ENCODE measurements around the gene UNC93B1. TPM values are rescaled to one million over a fixed set of nuclear protein-coding genes. Genes with fewer than 3 reads are reported as not detected.
A peak's percentile ranks its signal among the peaks of the same experiment; 100 is the strongest.
"Not testable (repeated sequence)": the region's sequence is repeated elsewhere in the genome, so short reads cannot be mapped to it uniquely, and the experiment has no call there.

UNC93B1 gene
- total RNA-seq, 2 experiments from 2014 or later, result 16.3 to 16.7 TPM

GRCh38 chr11:67963217-67963616, 40.7 kb downstream of the UNC93B1 start:
- ATAC-seq; H3K27ac Mint-ChIP-seq; H3K4me3 Mint-ChIP-seq; H3K27me3 Mint-ChIP-seq; DNase-seq; H3K9me3 Mint-ChIP-seq (ENCODE audit: low read depth); CTCF ChIA-PET; H3K4me1 Mint-ChIP-seq; intact Hi-C loops (cut with DNase I, micrococcal nuclease); H3K36me3 Mint-ChIP-seq (ENCODE audit: low read depth): not testable (repeated sequence)
- POLR2A ChIA-PET, result interaction anchor here (0.6 kb wide), 1 partner anchor 149 kb away, joined by 3 read pairs; no protein-coding TSS in a partner anchor

- not testable (repeated sequence) for H3K36me3 Mint-ChIP-seq (ENCODE audit: low read depth); DNase-seq; H3K27ac Mint-ChIP-seq; H3K9me3 Mint-ChIP-seq (ENCODE audit: low read depth); ATAC-seq; H3K4me1 Mint-ChIP-seq
- Mint-ChIP-seq H3K4me3 (peak overlapping the region; percentile 72), H3K27me3 (peaks cover 20% of the 10 kb centered on the region)
- ChIA-PET CTCF (interaction anchor here (1.1 to 1.6 kb wide), 8 partner anchors 10 to 111 kb away, joined by 3 to 7 read pairs (median 4); no protein-coding TSS in a partner anchor), POLR2A (interaction anchor here (0.6 kb wide), 1 partner anchor 150 kb away, joined by 3 read pairs; no protein-coding TSS in a partner anchor)
- intact Hi-C loops (cut with DNase I, micrococcal nuclease), result loop anchor here (5.0 to 10.0 kb wide), 2 partner anchors 99 to 101 kb away; no protein-coding TSS in a partner anchor
Measured at GRCh38 chr11:67956236-67956635, 47.7 kb downstream of the UNC93B1 start.

- ATAC-seq (peak; percentile 78), DNase-seq (peak; percentile 85)
- peaks cover 16% of the 10 kb centered on the region for H3K27me3 Mint-ChIP-seq
- H3K9me3 Mint-ChIP-seq (ENCODE audit: low read depth); H3K36me3 Mint-ChIP-seq (ENCODE audit: low read depth); H3K4me1 Mint-ChIP-seq; H3K27ac Mint-ChIP-seq: not testable (repeated sequence)
- CTCF ChIA-PET, result interaction anchor here (0.6 to 1.6 kb wide), 11 partner anchors 9 to 166 kb away, joined by 3 to 7 read pairs (median 4); no protein-coding TSS in a partner anchor
- intact Hi-C loops (cut with DNase I, micrococcal nuclease), result loop anchor here (5.0 to 10.0 kb wide), 2 partner anchors 98 to 101 kb away; no protein-coding TSS in a partner anchor
- peak overlapping the region; percentile 72 for H3K4me3 Mint-ChIP-seq
- POLR2A ChIA-PET, result interaction anchor here (0.6 kb wide), 1 partner anchor 149 kb away, joined by 3 read pairs; no protein-coding TSS in a partner anchor
Measured at GRCh38 chr11:67955461-67956007, 48.4 kb downstream of the UNC93B1 start.

- POLR2A ChIA-PET; ATAC-seq; DNase-seq; H3K36me3 Mint-ChIP-seq (ENCODE audit: low read depth); H3K4me1 Mint-ChIP-seq; H3K9me3 Mint-ChIP-seq (ENCODE audit: low read depth): not testable (repeated sequence)
- intact Hi-C loops (cut with DNase I, micrococcal nuclease), result loop anchor here (5.0 to 10.0 kb wide), 2 partner anchors 98 to 100 kb away; no protein-coding TSS in a partner anchor
- Mint-ChIP-seq H3K27ac (peak overlapping the region; percentile 47), H3K27me3 (peaks cover 16% of the 10 kb centered on the region), H3K4me3 (peak overlapping the region; percentile 72)
- CTCF ChIA-PET, result interaction anchor here (0.6 to 1.3 kb wide), 9 partner anchors 8 to 166 kb away, joined by 3 to 6 read pairs (median 4); no protein-coding TSS in a partner anchor
Measured at GRCh38 chr11:67954971-67955370, 48.9 kb downstream of the UNC93B1 start.

- POLR2A ChIA-PET; H3K9me3 Mint-ChIP-seq (ENCODE audit: low read depth); CTCF ChIA-PET; DNase-seq; H3K4me1 Mint-ChIP-seq; H3K36me3 Mint-ChIP-seq (ENCODE audit: low read depth); H3K27ac Mint-ChIP-seq; ATAC-seq: not testable (repeated sequence)
- Mint-ChIP-seq H3K4me3 (peak overlapping the region; percentile 72), H3K27me3 (peaks cover 14% of the 10 kb centered on the region)
- intact Hi-C loops (cut with DNase I, micrococcal nuclease), result loop anchor here in 1 of 2 experiments (10.0 kb wide), 1 partner anchor 99 kb away; no protein-coding TSS in a partner anchor
Measured at GRCh38 chr11:67954251-67954650, 49.6 kb downstream of the UNC93B1 start.

GRCh38 chr11:67950705-67951104, 53.2 kb downstream of the UNC93B1 start:
- intact Hi-C loops (cut with DNase I, micrococcal nuclease), result loop anchor here in 1 of 2 experiments (10.0 kb wide), 1 partner anchor 96 kb away; no protein-coding TSS in a partner anchor
- H3K9me3 Mint-ChIP-seq (ENCODE audit: low read depth); H3K4me1 Mint-ChIP-seq; CTCF ChIA-PET; H3K36me3 Mint-ChIP-seq (ENCODE audit: low read depth); POLR2A ChIA-PET; DNase-seq; H3K4me3 Mint-ChIP-seq; ATAC-seq; H3K27me3 Mint-ChIP-seq; H3K27ac Mint-ChIP-seq: not testable (repeated sequence)

GRCh38 chr11:67947785-67948184, 56.1 kb downstream of the UNC93B1 start:
- H3K9me3 Mint-ChIP-seq (ENCODE audit: low read depth); H3K4me3 Mint-ChIP-seq; H3K36me3 Mint-ChIP-seq (ENCODE audit: low read depth); intact Hi-C loops (cut with DNase I, micrococcal nuclease); H3K27me3 Mint-ChIP-seq; CTCF ChIA-PET; H3K4me1 Mint-ChIP-seq; H3K27ac Mint-ChIP-seq; DNase-seq; ATAC-seq; POLR2A ChIA-PET: not testable (repeated sequence)

- H3K27me3 Mint-ChIP-seq; POLR2A ChIA-PET; intact Hi-C loops (cut with DNase I, micrococcal nuclease); H3K4me1 Mint-ChIP-seq; ATAC-seq; H3K27ac Mint-ChIP-seq; H3K9me3 Mint-ChIP-seq (ENCODE audit: low read depth); H3K4me3 Mint-ChIP-seq; DNase-seq; H3K36me3 Mint-ChIP-seq (ENCODE audit: low read depth): not testable (repeated sequence)
- CTCF ChIA-PET, result interaction anchor here (1.4 kb wide), 1 partner anchor 9 kb away, joined by 4 read pairs; no protein-coding TSS in a partner anchor
Measured at GRCh38 chr11:67946403-67946802, 57.5 kb downstream of the UNC93B1 start.

GRCh38 chr11:67943406-67943805, 60.5 kb downstream of the UNC93B1 start:
- H3K27ac Mint-ChIP-seq; H3K27me3 Mint-ChIP-seq; H3K4me3 Mint-ChIP-seq; ATAC-seq; POLR2A ChIA-PET; intact Hi-C loops (cut with DNase I, micrococcal nuclease); H3K36me3 Mint-ChIP-seq (ENCODE audit: low read depth); CTCF ChIA-PET; DNase-seq; H3K9me3 Mint-ChIP-seq (ENCODE audit: low read depth): not testable (repeated sequence)
- H3K4me1 Mint-ChIP-seq, result peaks cover 11% of the 10 kb centered on the region

Small RNAs within 50 kb of the gene (microRNA-seq; reads per million reads assigned to microRNA genes)
- not detected for gene MIR4691 (ENCODE audit: borderline replicate concordance)
- not detected for gene MIR6753 (ENCODE audit: borderline replicate concordance)
- 2.1 reads per million for gene MIR7113 (ENCODE audit: borderline replicate concordance)

Other genes with a start within 250 kb of the UNC93B1 start
- gene ALDH3B1, start 6.2 kb upstream of the UNC93B1 start, total RNA-seq, result not detected
- 100 to 1,000 TPM; 108 to 113 TPM for gene NDUFS8, start 26.6 kb upstream of the UNC93B1 start, total RNA-seq
- 100 to 1,000 TPM; 117 to 151 TPM for gene TCIRG1, start 34.9 kb upstream of the UNC93B1 start, total RNA-seq
- gene CHKA, start 117.3 kb upstream of the UNC93B1 start, total RNA-seq, result 1 to 10 TPM; 5.5 to 7.5 TPM
- 10 to 100 TPM; 22.9 to 23.1 TPM for gene KMT5B, start 209.2 kb upstream of the UNC93B1 start, total RNA-seq